GM19351 (cell line): ENCODE results near the gene UBE2B.
A peak's percentile ranks its signal among the peaks of the same experiment; 100 is the strongest.
"Not testable (repeated sequence)": the region's sequence is repeated elsewhere in the genome, so short reads cannot be mapped to it uniquely, and the experiment has no call there.

ENCODE experiments used
- ATAC-seq: cut with Tn5 transposase; IDR thresholded peaks from one replicate; pipeline ENCODE4 v1.9.1; 2021; ENCODE audit warnings: mild to moderate bottlenecking, moderate library complexity; ENCODE audit not compliant: unreplicated experiment

Gene UBE2B

DNA sequence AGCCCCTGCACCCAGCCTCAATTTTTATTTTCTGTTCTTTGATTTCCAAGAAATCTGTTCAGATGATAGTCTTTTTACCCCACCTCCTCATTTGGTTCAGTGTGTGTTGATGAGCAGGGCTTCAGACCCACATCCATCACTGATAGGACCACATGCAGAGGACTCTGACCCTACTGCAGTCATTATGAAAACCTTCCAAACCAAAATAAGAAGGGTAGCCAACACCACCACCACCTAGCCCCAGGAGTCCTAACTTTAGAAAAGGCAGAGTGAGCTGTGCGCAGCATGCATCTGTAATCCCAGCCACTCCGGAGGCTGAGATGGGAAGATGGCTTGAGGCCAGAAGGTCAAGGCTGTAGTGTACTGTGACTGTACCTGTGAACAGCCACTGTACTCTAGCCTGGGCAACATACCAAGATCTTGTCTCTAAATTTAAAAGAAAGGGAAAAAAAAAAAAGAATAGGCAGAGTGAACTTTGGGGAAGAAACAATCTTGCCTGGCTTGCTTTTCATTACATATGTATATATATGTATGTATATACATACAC is 27.3 kb downstream of the UBE2B start:
- ATAC-seq: no peak

DNA sequence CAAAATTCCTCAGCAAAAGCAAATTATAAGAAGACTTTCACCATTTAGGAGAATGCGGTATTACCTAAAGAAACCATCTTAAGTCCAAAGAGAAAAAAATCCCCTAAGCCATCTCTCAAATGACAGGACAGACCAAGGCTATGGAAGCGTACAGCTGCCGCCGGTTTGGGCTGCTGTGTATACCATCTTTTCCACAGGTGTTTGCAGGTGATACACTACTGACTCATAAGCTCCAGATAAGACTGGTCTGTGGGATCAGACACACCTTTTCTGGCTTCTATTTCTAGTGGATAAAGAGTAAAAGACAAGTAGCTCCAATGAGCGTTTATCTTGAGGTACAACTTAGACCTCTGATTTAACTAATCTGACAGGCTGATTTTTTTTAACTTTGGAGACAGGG is 32.6 kb downstream of the UBE2B start:
- no peak for ATAC-seq

DNA sequence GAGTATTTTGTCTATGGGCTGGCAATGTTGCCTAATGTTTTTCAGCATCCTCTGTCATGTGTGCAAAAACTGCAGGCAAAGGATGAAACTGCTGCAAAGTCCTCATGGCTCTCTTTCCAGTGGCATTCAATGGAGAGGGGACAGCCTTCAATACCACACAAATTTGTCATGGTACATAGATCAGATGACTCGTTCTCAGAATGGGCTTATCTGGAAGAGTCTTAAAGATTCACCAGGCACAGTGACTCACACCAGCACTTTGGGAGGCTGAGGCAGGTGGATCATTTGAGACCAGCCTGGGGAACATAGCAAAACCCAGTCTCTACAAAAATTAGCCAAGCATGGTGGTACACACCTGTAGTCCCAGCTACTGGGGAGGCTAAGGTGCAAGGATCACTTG is 35.0 kb downstream of the UBE2B start:
- ATAC-seq: no peak

DNA sequence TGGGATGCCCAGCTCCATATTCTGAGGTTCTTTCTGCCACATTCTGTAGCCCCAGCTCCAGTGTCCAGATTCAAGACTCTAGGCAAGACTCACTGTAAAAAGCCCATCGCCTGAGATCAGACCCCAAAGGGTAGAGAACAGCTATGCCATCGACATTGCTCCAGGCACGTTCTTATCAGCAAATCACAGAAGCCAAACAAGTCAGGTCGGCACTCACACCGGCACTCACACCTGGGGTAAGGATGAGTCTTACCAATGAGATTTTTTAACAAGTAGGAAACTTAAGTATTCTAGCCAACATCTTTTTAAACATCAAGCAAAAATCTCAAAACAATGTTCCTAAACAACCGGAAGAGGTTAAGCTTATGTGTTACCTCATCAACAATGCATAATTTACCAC is 38.0 kb downstream of the UBE2B start:
- no peak for ATAC-seq

DNA sequence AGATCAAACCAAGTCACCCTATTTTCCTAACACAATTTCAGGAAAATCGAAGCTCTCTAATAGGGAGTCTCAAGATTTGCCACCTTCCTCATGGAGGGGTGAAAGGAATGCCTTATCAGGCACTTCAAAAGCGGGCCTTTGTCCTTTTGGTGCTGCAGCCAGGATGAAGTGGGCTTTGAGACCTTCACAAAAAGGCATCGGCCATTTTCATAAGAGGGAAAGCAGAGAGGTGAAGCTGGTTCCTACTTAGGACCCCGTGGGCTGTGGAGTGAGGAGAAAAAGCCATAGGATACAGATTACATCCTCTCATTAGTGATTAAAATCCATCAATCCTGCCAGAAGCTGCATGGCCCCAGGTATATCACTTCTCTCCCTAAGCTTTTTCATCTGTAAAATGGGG is 39.5 kb downstream of the UBE2B start:
- ATAC-seq: no peak

DNA sequence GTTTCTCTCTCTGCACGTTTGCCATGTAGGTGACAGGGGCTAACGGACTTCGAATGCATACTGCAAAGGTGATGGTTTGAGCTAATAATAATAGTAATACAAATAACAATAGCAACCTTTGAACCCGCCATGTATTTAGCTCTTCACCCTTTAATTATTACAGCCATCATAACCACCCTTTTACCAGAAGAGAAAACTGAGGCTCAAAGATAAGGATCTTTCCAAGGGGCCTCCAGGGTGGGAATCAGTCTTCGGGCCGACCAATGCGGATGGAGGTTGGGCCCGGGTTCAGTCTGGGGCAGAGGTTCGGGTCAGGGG is 39.8 kb downstream of the UBE2B start:
- no peak for ATAC-seq

DNA sequence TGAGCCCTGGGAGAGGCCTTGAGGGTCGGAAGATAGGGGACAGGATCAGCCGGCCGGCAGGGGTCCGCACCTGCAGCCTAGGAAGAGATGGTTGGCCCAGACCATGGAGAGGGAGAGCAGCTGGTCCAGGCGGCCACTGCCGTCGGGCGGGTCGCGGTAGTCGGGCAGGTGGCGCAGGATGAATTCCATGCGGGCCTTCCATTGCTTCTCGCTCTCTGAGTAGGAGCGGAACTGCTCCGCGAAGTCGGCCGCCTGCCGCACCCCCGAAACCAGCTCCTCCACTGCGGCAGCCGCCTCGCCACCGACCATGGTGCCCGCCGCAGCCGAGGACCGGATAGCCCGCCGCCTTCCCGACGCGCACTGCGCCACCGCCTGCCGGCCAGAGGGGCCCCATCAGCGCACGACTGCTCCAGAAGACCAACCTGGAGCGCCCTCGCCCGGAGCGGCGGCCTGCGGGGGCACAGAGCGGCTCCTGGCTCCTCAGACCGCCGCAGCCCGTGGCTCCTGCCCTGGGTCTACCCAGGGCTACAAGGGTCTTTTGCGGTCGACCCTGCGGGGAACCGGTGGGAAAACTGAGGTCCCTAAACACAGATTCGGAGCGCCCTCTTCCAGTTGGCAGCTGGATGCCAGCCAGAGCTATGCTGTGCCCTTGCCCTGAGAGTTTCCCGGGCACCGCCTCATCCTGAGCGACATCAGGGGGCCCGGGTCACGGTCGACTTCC is 40.3 kb downstream of the UBE2B start, which contains the start of gene CDKN2AIPNL:
Gene CDKN2AIPNL (minus strand): TSS at position 336 of the 721 bp plus-strand sequence. CDS start 27 bp downstream, at position 309.
- peak; percentile 96 for ATAC-seq

DNA sequence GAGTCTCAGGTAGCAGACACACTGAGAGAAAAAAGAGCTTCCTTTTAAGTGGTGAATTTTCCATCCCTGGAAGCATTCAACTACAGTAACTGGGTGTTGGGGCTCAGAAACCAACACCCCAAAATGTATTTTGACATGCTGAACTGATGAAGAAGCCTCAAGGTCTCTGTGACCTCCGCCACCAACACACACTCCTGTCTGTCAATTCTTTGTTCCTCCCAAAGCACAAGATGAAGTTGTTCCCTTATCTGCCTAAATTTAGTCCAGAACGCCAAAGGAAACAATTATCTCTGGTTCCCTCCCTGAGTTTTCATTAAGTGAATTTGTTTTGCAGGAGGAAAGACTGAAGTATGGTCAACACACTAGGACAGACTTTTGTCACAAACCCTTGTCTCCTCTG is 41.7 kb downstream of the UBE2B start:
- no peak for ATAC-seq

DNA sequence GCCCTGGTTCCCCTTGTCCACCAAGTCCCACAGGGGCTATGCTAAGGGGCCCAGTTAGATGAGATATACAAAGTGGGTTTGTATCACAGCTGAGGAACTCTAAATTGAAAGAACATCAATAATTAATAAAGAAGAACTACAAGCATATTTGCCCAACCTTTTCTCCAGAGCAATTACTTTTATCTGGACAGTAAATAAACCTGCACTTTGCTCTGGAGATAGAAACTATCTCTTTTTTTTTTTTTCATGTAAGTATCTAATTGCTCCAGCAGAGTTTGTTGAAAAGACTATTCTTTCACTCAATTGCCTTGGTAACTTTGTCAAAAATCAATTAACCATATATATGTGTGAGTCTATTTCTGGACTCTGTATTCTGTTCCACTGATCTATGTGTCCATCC is 46.3 kb downstream of the UBE2B start:
- ATAC-seq: no peak

DNA sequence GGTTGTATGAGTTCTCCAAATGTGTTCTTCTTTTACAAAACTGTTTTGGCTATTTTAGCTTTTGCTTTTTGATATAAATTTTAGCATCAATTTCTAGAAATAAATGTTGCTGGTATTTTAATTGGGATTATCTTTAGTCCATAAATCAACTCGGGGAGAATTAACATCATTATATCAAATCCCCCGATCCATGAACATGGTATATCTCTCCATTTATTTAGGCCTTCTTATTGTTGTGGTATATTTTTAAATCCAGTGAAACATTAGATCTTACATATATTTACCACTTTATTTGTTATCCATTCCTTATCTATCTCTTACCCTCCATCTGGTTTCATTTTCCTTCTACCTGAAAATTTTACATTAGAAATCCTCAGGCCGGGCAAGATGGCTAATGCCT is 47.6 kb downstream of the UBE2B start:
- no peak for ATAC-seq

DNA sequence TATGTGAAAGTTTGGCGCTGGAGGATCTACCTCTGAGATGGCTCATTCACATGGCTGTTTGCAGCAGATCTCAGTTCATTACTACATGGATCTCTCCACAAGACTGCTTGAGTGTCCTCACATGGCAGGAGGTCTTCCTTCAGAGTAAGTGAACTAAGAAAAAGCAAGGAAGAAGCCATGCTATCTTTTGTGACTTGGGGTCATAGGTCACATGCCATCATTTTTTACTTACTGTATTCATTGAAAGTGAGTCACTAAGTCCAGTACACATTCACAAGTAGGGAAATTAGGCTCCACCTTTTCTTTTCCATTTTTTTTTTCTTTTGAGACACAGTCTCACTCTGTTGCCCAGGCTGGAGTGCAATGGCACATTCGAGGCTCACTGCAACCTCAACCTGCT is 49.0 kb downstream of the UBE2B start:
- ATAC-seq: no peak

DNA sequence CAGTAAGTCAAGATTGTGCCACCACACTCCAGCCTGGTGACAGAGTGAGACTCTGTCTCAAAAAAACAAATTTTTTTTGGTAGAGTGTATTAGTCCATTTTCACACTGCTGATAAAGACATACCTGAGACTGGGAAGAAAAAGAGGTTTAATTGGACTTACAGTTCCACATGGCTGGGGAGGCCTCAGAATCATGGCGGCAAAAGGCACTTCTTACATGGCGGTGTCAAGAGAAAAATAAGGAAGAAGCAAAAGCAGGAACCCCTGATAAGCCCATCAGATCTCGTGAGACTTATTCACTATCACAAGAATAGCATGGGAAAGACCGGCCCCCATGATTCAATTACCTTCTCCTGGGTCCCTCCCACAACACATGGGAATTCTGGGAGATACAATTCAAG is 49.7 kb downstream of the UBE2B start:
- not testable (repeated sequence) for ATAC-seq

DNA sequence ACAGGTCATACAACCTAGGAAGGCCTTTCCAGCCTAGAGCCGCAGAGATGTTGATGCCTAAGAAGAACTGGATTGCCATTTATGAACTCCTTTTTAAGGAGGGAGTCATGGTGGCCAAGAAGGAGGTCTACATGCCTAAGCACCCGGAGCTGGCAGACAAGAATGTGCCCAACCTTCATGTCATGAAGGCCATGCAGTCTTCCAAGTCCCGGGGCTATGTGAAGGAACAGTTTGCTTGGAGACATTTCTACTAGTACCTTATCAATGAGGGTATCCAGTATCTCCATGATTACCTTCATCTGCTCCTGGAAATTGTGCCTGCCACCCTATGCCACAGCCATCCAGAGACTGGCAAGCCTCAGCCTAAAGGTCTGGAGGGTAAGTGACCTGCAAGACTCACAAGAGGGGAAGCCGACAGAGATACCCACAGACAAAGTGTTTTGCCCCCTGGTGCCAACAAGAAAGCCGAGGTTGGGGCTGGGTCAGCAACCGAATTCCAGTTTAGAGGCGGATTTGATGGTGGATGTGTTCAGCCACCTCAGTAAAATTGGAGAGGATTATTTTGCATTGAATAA is 51.5 kb downstream of the UBE2B start:
- ATAC-seq: no peak

DNA sequence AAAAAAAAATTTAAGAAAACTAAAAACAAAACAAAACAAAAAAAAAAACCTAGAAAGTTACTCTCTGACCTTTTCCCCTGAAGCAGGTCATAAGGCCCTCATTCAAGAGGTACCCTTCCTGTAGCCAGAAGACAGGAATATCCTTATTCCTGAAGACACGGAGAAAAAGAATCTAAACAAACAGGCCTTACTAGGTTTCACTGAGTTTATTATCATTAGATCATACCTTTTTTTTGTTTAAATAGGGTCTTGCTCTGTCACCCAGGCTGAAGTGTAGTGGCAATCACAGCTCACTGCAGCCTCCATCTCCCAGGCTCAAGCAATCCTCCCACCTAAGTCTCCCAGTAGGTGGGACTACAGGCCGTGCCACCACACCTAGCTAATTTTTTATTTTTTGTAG is 52.0 kb downstream of the UBE2B start:
- no peak for ATAC-seq

DNA sequence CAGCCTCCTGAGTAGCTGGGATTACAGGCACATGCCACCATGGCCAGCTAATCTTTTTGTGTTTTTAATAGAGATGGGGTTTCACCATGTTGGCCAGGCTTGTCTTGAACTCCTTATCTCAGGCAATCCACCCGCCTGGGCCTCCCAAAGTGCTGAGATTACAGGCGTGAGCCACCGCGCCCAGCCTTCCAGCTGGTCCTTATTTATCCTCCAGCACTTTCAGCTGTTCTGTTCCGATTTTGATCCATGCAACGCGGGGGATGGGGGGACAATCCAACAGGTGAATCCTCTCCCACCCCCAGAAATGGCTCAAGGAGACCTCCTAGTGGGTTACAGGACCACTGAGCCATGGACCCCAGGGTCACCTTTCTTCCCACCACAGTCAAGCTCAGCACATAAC is 55.0 kb downstream of the UBE2B start:
- no peak for ATAC-seq

DNA sequence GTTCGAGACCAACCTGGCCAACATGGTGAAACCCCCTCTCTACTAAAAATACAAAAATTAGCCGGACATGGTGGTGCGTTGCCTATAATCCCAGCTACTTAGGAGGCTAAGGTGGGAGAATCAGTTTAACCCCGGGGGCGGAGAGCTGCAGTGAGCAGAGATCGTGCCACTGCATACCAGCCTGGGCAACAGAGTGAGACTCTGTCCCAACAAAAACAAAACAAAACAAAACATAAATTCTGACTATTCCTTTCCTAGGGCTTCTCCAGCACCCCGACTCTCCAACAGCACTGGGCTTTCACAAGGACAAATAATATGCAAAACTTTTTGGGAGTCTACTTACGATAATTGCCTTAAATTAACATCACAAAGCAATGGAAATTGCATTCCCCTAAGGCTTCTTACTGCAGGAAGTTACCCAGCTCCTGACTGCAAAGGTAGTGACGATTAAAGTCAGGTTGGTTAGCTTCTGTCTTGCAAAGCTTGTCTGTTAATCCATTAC is 56.2 kb downstream of the UBE2B start:
- no peak for ATAC-seq

DNA sequence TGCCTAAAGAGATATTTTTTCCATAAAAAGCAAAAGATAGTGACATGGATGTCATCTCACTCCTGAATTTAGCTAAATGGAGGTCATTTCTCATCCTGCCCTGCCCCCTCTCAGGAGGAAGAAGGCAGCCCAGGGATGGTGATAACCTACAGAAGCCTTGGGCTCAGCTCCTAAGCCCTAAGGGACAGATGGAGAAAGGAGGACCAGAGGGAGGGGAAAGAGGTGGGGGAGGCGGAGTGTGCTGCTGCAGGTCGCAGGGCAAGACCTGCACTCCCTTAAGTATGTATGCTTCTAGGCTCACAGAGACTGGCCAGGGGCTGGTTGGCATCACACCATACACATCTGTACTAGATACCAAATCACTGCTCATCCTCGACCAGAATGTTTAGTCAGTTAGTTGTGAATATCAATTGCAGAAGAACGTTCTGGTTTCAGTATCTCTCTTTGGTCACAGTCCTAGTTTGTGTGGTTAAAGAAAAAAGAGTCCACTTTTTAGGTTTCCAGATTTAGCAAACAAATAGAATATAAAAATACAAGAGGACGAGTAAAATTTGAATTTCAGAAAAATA is 58.7 kb downstream of the UBE2B start:
- ATAC-seq: no peak

DNA sequence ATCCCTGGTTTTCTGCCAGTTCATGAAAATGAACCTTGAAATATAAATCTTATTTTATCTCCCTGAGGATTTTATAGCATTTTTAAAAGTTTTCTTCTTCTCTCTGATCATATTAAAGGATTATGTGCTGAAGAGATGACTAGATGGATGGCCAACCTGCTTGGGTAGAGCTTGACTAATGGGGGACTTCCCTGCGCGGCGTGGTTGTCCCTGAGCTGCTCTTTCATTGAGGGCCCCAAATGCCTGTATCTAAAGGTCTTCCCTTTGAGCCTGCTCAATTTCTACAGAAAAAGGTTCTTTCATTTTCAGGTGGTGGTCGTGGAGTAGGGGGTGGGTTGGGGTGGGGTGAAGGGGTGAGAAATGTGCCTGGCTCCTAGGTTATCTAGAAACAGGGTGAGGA is 60.8 kb downstream of the UBE2B start:
- no peak for ATAC-seq

DNA sequence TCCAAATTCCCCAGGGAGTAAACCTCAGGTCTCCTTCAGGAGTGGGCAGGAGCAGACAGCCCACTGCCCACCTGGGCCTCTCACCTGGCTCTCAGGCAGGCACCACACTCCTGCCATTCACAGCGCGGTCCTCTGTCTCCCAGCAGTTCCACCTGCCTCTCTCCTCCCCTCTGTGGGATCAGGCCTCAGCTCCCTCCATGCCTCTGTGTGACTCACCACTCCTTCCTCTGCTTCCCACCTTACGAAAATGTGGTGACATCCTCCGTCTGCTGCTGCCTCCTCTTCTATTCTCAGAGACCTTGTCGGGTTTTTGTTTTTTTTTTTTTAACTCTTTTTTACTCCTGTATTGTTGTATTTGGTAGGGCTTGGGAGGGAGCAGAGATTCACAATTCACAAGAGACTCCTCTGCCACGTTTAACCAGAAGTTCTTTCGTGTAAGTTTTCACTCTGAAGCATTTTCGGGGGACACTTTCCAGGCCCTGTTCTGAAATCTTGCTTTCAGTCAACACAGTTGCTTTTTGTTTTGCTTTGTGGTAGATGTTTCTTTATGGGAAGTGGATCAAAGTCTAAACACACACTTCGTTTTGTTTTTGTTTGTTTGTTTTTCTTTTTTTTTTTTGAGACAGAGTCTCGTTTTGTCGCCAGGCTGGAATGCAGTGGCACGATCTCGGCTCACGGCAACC is 61.4 kb downstream of the UBE2B start:
- ATAC-seq: no peak

DNA sequence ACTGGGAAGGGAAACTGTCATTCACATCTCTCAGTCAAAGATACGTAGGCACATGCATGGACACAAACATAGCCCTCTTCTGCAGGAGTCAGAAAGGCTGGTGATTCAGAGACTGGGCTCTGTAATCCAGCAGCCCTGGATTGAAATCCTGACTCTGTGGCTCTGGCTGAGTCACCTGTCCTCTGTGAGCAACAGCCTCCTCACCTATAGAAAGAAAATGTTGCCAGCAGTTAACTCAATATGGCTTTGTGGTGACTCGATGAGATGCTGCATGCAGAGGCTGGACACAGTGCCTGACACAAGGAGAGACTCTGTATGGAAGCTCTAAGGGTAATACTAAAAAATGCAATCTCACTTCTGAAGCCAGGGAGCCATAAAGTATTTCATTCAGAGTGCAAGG is 64.2 kb downstream of the UBE2B start:
- no peak for ATAC-seq

DNA sequence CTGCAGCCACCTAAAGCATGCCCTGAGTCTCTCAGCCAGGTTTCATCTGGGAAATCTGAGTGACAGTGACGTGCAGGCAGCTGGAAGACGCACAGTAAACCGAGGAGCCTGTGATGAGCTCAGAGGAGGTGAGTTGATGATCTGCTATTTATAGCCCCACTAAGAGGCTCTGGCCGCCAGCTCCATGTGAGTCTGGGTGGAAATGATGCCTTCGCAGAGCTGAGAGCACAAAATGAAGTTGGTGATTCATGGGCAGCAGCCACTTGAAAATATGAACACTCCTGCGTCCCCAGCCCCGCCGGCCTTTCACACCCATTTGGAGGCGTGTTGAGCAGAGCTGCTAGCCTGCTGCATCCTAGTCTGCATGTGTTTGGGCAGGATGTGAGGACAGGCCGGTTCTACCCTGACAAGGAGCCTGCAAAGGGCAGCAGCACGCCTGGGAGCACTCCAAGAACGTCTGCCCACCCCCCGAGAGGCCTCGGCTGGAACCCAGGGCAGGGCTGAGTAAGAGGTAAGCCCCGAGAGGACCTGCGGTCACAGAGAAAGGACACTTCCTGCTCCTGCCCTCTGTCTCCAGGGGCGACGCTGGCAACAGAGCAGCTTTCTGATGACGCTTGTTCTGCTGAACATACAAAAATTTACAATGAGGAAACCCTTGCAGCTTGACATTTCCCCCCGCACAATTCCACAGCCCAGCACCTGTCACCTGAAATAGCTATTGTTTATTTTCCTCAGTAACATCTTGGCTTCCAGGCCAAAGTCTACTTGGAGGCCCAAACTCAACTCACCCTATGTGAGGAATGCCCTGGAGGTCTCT is 65.4 kb downstream of the UBE2B start:
- peak; percentile 94 for ATAC-seq
